Measurements from ENCODE around the gene ARMC2.

- TF ChIP-seq CTCF (IDR thresholded peaks at IDR 0.05) (no peak), EP300 (IDR thresholded peaks at IDR 0.05) (no peak), POLR2A (IDR thresholded peaks at IDR 0.05) (no peak)
Observed at GRCh38 chr6:108844135-108844534, 4.1 kb upstream of the ARMC2 start.

Measured in tibial nerve (tissue), 4 donors.